Measurements from ENCODE around the gene LYST. TPM values are rescaled to one million over a fixed set of nuclear protein-coding genes. Genes with fewer than 3 reads are reported as not detected.

LYST gene
- total RNA-seq, 1 donor from 2014 or later, result 78.4 TPM

GRCh38 chr1:235720544-235720943, 146.2 kb downstream of the LYST start:
- no peak overlapping the region for H3K4me3 ChIP-seq
- ATAC-seq (no peak), DNase-seq (no peak)
- H3K4me1 ChIP-seq, result no peaks in the 10 kb centered on the region
- H3K27me3 ChIP-seq, result no peaks in the 10 kb centered on the region
- peaks cover 98% of the 10 kb centered on the region for H3K36me3 ChIP-seq
- no peak for TF ChIP-seq CTCF (IDR thresholded peaks at IDR 0.05)
- no peaks in the 10 kb centered on the region for H3K9me3 ChIP-seq
- intact Hi-C loops (cut with DNase I), result no loop called here
- no peak overlapping the region for H3K27ac ChIP-seq

- H3K4me1 ChIP-seq, result no peaks in the 10 kb centered on the region
- no peaks in the 10 kb centered on the region for H3K27me3 ChIP-seq
- DNase-seq, result no peak
- intact Hi-C loops (cut with DNase I), result no loop called here
- H3K4me3 ChIP-seq, result no peak overlapping the region
- ATAC-seq, result no peak
- no peaks in the 10 kb centered on the region for H3K9me3 ChIP-seq
- H3K36me3 ChIP-seq, result peaks cover 81% of the 10 kb centered on the region
- no peak overlapping the region for H3K27ac ChIP-seq
- no peak for TF ChIP-seq CTCF (IDR thresholded peaks at IDR 0.05)
Observed at GRCh38 chr1:235714205-235714897, 152.4 kb downstream of the LYST start.

- Histone ChIP-seq H3K36me3 (peaks cover 82% of the 10 kb centered on the region), H3K4me1 (no peaks in the 10 kb centered on the region)
- TF ChIP-seq CTCF (IDR thresholded peaks at IDR 0.05), result no peak
Observed at GRCh38 chr1:235712812-235713211, 153.9 kb downstream of the LYST start.

GRCh38 chr1:235710687-235711086, 156.0 kb downstream of the LYST start:
- no peaks in the 10 kb centered on the region for H3K27me3 ChIP-seq
- no peak overlapping the region for H3K27ac ChIP-seq
- H3K4me3 ChIP-seq, result no peak overlapping the region
- peak; percentile 38 for ATAC-seq
- TF ChIP-seq CTCF (IDR thresholded peaks at IDR 0.05), result no peak
- peaks cover 79% of the 10 kb centered on the region for H3K36me3 ChIP-seq
- H3K4me1 ChIP-seq, result no peaks in the 10 kb centered on the region
- intact Hi-C loops (cut with DNase I), result no loop called here
- H3K9me3 ChIP-seq, result no peaks in the 10 kb centered on the region
- no peak for DNase-seq

More at GRCh38 chr1:235712812-235713211, 153.9 kb downstream of the LYST start:
- Histone ChIP-seq H3K9me3 (no peaks in the 10 kb centered on the region), H3K27me3 (no peaks in the 10 kb centered on the region), H3K4me3 (no peak overlapping the region), H3K27ac (no peak overlapping the region)
- ATAC-seq, result no peak
- intact Hi-C loops (cut with DNase I), result no loop called here
- no peak for DNase-seq

- no peak for ATAC-seq
- Histone ChIP-seq H3K27me3 (no peaks in the 10 kb centered on the region), H3K4me1 (no peaks in the 10 kb centered on the region), H3K36me3 (peaks cover 79% of the 10 kb centered on the region), H3K9me3 (no peaks in the 10 kb centered on the region), H3K4me3 (no peak overlapping the region), H3K27ac (no peak overlapping the region)
- no peak for TF ChIP-seq CTCF (IDR thresholded peaks at IDR 0.05)
- no peak for DNase-seq
- intact Hi-C loops (cut with DNase I), result no loop called here
Observed at GRCh38 chr1:235709018-235709417, 157.7 kb downstream of the LYST start.

Data from upper lobe of right lung (tissue), 1 donor.